Pancreas (tissue), 10 donors: Measurements from ENCODE around the gene ORC2. TPM values are rescaled to one million over a fixed set of nuclear protein-coding genes. Genes with fewer than 3 reads are reported as not detected.

ENCODE experiments used
- ATAC-seq, 4 donors: fragments of 200-7000 bp; cut with Tn5 transposase; one replicate each; pipeline versions ENCODE4 v1.8.0 to v1.9.1; 2020; ENCODE audit warnings: mild to moderate bottlenecking in 4 of 4, moderate library complexity in 4 of 4
- DNase-seq, 6 donors: peaks; one replicate each; pipeline ENCODE4 v3.0.0-alpha.2; 2020
- FAIRE-seq: peaks from 2 replicates; lab custom pipeline; 2012; peaks lifted over from hg19 to GRCh38; lab: Jason Lieb, UNC
- H3K27ac ChIP-seq, 4 donors: fragments of 200-600 bp; sonication (generic); 1 replicate in 3 of 4; 2 replicates in 1 of 4; pipeline versions ENCODE4 v1.5.0 to v1.8.0; 2020
- H3K27me3 ChIP-seq, 4 donors: fragments of 200-600 bp; one replicate each; pipeline ENCODE4 v1.8.0; 2021
- H3K36me3 ChIP-seq, 3 donors: fragments of 200-600 bp; sonication (generic) in 1 of 3; one replicate each; pipeline versions ENCODE4 v1.5.0 to v1.8.0; 2020 to 2021
- H3K4me1 ChIP-seq, 3 donors: fragments of 200-600 bp; one replicate each; pipeline ENCODE4 v1.8.0; 2021
- H3K4me3 ChIP-seq, 4 donors: fragments of 200-600 bp; sonication (generic) in 2 of 4; one replicate each; pipeline versions ENCODE4 v1.5.0 to v1.8.0; 2020 to 2021
- H3K9me3 ChIP-seq, 4 donors: fragments of 200-600 bp; one replicate each; pipeline ENCODE4 v1.8.0; 2021
- WGBS, 2 donors: extraction: QIAGEN DNeasy Blood & Tissue Kit; methylation state at CpG; one replicate each; pipeline ENCODE4 v1.1.7; 2013; 5-methylcytosine and 5-hydroxymethylcytosine counted together
- intact Hi-C, 3 donors: fragments of 100-400 bp; cut with DNase I; formaldehyde crosslinking; loops; one replicate each; pipeline versions ENCODE4 v1.11.1 to v1.14.2; 2022
- polyA plus RNA-seq, 2 donors: library from polyadenylated mRNA; stranded (reverse); fragments of 200-250 nt; gene quantifications; one replicate each; pipeline ENCODE4 v1.2.3, GENCODE V29; 2013
- total RNA-seq, 6 donors: library from RNA; stranded (reverse); fragmentation: NEBNext Ultra II Directional in 4 of 6; extraction: Animal tissue kit (Norgen Biotek cat#: 25700) in 4 of 6; gene quantifications; one replicate each; pipeline versions ENCODE4 v1.2.1 to v1.2.4, GENCODE V29; 2021 to 2023
- TF ChIP-seq, protein P1 (sequence below), 4 donors: fragments of 200-600 bp; sonication (generic) in 3 of 4; IDR thresholded peaks; one replicate each; pipeline versions ENCODE4 v1.5.0 to v1.8.0; 2021; ENCODE audit warnings: antibody characterized with exemption in 4 of 4
- donor health status: healthy with polysubstance abuse.
- donor health status: DM: no; HTN: no; CAD: no; lungs with moderate emphysema.
- donor health status: DM: no; HTN: no; CAD: no.
- donor health status: control.
- donor health status: control.
- donor health status: Bipolar disorder and iron deficiency.
- donor health status: DM: yes; HTN: yes; CAD: no.
- donor health status: DM: no; HTN: no; CAD: no.
- donor health status: DM: no; HTN: no; CAD: no.
- donor health status: DM: yes; HTN: yes; CAD: no.

Gene ORC2
- total and polyA plus RNA-seq, 8 donors = 9.2 to 17.8 (median 13.0) TPM

DNA sequence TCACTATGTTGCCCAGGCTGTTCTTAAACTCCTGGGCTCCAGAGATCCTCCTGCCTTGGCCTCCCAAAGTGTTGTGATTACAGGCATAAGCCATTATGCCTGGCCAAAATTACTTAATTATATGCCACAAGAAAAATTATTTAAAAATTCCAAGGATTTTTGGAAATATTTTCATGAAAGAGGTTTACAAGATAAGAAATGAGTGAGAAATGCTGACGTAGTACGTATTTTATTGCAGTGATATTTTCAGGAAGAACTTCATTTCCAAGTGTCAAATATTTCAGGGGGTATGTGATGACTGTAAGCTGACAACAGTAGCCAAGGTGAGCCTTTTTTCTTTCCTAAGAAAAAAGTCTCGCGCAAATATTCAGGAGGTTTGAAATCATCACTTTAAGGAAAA is 53.5 kb downstream of the ORC2 start:
- Histone ChIP-seq H3K36me3 (peaks cover 4 to 35% (median 15%) of the 10 kb centered on the region in 3 donors), H3K4me3 (no peak overlapping the region), H3K27me3 (no peaks in the 10 kb centered on the region), H3K9me3 (no peaks in the 10 kb centered on the region), H3K27ac (no peak overlapping the region), H3K4me1 (no peaks in the 10 kb centered on the region)
- intact Hi-C loops = loop anchor here in 2 of 3 donors (10.0 kb wide), 2 partner anchors 155 to 265 kb away; no protein-coding TSS in a partner anchor
- FAIRE-seq (no peak), ATAC-seq (no peak), DNase-seq (no peak)
- TF ChIP-seq, protein P1, sequence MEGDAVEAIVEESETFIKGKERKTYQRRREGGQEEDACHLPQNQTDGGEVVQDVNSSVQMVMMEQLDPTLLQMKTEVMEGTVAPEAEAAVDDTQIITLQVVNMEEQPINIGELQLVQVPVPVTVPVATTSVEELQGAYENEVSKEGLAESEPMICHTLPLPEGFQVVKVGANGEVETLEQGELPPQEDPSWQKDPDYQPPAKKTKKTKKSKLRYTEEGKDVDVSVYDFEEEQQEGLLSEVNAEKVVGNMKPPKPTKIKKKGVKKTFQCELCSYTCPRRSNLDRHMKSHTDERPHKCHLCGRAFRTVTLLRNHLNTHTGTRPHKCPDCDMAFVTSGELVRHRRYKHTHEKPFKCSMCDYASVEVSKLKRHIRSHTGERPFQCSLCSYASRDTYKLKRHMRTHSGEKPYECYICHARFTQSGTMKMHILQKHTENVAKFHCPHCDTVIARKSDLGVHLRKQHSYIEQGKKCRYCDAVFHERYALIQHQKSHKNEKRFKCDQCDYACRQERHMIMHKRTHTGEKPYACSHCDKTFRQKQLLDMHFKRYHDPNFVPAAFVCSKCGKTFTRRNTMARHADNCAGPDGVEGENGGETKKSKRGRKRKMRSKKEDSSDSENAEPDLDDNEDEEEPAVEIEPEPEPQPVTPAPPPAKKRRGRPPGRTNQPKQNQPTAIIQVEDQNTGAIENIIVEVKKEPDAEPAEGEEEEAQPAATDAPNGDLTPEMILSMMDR (IDR thresholded peaks at IDR 0.05) = no peak
- 93 to 95% methylated on average over 4 of the region's 4 CpGs for WGBS, 2 donors

DNA sequence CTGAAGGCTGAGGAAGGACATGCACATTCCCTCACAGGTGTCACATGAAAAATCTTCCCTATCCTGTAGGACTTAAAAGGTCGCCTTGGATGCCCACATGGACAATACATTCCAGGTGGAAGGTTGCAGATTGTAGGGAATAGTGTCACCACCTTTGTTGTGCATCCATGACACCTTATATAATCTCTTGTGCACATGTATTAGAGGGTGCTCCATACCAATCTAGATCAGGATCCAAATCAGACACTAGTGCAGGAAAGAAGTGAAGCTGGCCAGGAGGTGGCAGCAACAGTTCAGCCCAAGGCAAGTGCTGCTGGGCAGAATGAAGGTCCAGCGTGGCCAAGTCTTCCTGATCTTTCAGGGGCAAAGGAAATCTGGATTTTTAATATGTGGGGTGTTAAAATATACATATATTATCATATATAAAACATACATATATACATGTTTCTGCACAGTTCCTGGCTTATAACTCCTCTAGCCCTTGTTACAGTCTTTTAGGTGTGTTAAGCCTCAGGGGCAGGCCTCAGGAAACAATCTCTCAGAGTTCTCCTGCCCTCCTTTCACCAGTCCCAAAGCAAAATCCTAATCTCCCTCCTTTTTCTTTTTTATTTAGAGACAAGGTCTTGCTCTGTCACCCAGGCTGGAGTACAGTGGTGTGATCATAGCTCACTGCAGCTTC is 57.7 kb downstream of the ORC2 start:
- TF ChIP-seq, protein P1 (IDR thresholded peaks at IDR 0.05) = peak; percentile 28 to 44 (median 42)
- Histone ChIP-seq H3K4me3 (no peak overlapping the region), H3K27me3 (no peaks in the 10 kb centered on the region), H3K27ac (no peak overlapping the region), H3K36me3 (peaks cover 0 to 27% (median 0%) of the 10 kb centered on the region in 3 donors), H3K4me1 (no peaks in the 10 kb centered on the region), H3K9me3 (no peaks in the 10 kb centered on the region)
- DNase-seq (peak; percentile 45 to 75 (median 65)), FAIRE-seq (no peak), ATAC-seq (peak; percentile 73 to 94 (median 90))
- WGBS, 2 donors = 50 to 56% methylated on average over 2 of the region's 2 CpGs
- intact Hi-C loops = loop anchor here in 1 of 3 donors (10.0 kb wide), 1 partner anchor 269 kb away; no protein-coding TSS in a partner anchor

DNA sequence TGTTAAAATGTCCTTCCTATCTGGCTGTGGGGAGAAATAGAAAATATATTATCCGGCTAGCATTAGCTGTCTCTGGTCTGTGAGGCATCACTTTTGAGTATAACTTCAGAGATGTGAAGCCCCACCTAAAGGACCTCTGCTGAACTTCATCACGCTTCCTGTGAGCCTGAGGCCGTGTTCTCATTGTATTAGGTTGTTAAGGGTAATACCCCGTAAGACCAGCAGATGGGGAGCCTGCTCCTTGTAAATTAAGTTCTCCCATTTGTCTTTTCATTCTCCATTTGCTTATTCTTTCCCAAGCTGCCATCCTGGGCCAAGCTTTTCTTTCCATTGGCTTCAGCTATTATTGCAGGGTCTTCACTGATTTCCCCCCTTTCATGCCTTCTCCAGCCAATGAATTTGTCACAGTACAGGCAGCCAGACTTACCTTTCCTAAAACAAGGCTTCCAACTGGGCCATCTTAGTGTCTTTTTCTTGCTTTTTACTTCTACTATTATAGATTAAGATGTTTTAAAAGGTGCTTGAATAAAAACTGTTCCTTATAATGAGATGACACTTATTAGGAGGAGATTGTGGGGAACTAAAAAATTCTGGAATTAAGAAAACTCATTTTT is 61.9 kb downstream of the ORC2 start:
- ATAC-seq (peak; percentile 68 to 94 (median 92)), DNase-seq (peak in 3 of 6 donors; percentile 49 to 67 (median 51)), FAIRE-seq (peak; percentile 17)
- WGBS, 2 donors = 9 to 17% methylated on average over 4 of the region's 4 CpGs
- H3K4me3 ChIP-seq = no peak overlapping the region
- H3K9me3 ChIP-seq = no peaks in the 10 kb centered on the region
- H3K27ac ChIP-seq = no peak overlapping the region
- peaks cover 4 to 30% (median 5%) of the 10 kb centered on the region in 3 donors for H3K36me3 ChIP-seq
- no peaks in the 10 kb centered on the region for H3K27me3 ChIP-seq
- intact Hi-C loops = loop anchor here in 1 of 3 donors (10.0 kb wide), 1 partner anchor 273 kb away; no protein-coding TSS in a partner anchor
- TF ChIP-seq, protein P1 (IDR thresholded peaks at IDR 0.05) = peak; percentile 52 to 66 (median 58)
- no peaks in the 10 kb centered on the region for H3K4me1 ChIP-seq

DNA sequence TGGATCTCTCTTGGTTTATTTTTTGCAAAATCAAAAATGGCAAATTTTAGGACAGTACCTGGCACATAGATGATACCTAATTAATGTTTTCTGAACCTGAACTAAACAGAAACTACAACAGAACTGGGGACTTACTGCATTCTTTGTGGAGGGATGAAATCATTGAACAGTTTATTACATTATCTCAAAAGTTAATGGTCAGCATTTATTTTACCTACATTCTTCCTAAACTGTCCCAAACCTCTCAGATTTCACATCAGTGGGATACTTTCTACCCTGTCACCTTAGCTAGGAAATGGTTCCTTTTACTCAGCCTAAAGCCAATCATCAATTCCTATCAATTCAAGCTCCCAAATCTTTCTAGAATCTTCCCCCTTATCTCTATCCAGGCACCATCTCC is 64.0 kb downstream of the ORC2 start:
- H3K4me3 ChIP-seq = no peak overlapping the region
- no peak for FAIRE-seq
- DNase-seq = no peak
- intact Hi-C loops = no loop called here
- H3K9me3 ChIP-seq = no peaks in the 10 kb centered on the region
- no peak overlapping the region for H3K27ac ChIP-seq
- H3K36me3 ChIP-seq = peaks cover 4 to 48% (median 15%) of the 10 kb centered on the region in 3 donors
- TF ChIP-seq, protein P1 (IDR thresholded peaks at IDR 0.05) = no peak
- no peak for ATAC-seq
- no peaks in the 10 kb centered on the region for H3K4me1 ChIP-seq
- H3K27me3 ChIP-seq = no peaks in the 10 kb centered on the region
